Brain microvascular endothelial cell (primary cell): Measurements from ENCODE around the gene SLC12A6.
"Not testable (repeated sequence)": the region's sequence is repeated elsewhere in the genome, so short reads cannot be mapped to it uniquely, and the experiment has no call there.

Experiments used
- DNase-seq: peaks from one replicate; pipeline ENCODE4 v3.0.0-alpha.2; 2020
- H3K27ac ChIP-seq: fragments of 250-450 bp; sonication (Bioruptor Pico); 2 replicates; pipeline ENCODE4 v1.5.1; 2020; ENCODE audit warnings: mild to moderate bottlenecking, moderate library complexity
- H3K27me3 ChIP-seq: fragments of 250-450 bp; sonication (Bioruptor Pico); replicated peaks from 2 replicates; pipeline ENCODE4 v1.5.1; 2020; ENCODE audit warnings: mild to moderate bottlenecking
- H3K36me3 ChIP-seq: fragments of 250-450 bp; sonication (Bioruptor Pico); replicated peaks from 2 replicates; pipeline ENCODE4 v1.5.1; 2020; ENCODE audit warnings: mild to moderate bottlenecking
- H3K4me3 ChIP-seq: 2 replicates; pipeline ENCODE4 v1.5.1; 2011; ENCODE audit warnings: low read depth, mild to moderate bottlenecking, control low read depth, low read length, moderate library complexity
- in situ Hi-C: cut with HindIII; loops from 2 replicates; pipeline ENCODE4 v1.10.0; 2017; ENCODE audit warnings: low sequenced_read_pairs, low pct_ligation_motif_present
- TF ChIP-seq, protein P1 (sequence below): IDR thresholded peaks from 2 replicates; pipeline ENCODE4 v1.5.1; 2011; ENCODE audit warnings: low read depth, mild to moderate bottlenecking, moderate library complexity, low read length, control low read depth, inconsistent platforms; ENCODE audit errors: missing control alignments

SLC12A6 gene

DNA sequence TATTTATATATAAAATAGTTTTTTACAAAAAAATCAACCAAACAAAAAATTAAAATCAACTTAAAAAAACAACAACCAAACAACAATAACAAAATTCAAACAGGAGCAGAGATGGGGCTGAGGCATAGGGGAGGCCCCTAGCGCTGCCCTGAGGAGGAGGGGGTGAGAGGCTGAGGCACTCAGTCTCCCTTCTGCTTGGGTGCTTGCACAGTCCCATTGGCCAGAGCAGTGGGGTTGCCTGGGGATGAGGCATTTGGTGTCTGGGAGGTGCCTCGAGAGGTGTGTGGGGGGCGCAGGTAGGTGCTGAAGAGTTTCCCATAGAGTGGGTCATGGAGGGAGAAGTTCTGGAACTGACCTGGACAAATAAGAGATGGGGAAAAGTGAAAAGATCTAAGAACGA, 21.4 kb upstream of the SLC12A6 start:
- DNase-seq, result no peak
- TF ChIP-seq, protein P1, sequence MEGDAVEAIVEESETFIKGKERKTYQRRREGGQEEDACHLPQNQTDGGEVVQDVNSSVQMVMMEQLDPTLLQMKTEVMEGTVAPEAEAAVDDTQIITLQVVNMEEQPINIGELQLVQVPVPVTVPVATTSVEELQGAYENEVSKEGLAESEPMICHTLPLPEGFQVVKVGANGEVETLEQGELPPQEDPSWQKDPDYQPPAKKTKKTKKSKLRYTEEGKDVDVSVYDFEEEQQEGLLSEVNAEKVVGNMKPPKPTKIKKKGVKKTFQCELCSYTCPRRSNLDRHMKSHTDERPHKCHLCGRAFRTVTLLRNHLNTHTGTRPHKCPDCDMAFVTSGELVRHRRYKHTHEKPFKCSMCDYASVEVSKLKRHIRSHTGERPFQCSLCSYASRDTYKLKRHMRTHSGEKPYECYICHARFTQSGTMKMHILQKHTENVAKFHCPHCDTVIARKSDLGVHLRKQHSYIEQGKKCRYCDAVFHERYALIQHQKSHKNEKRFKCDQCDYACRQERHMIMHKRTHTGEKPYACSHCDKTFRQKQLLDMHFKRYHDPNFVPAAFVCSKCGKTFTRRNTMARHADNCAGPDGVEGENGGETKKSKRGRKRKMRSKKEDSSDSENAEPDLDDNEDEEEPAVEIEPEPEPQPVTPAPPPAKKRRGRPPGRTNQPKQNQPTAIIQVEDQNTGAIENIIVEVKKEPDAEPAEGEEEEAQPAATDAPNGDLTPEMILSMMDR, result no peak
- Histone ChIP-seq H3K27me3 (no peaks in the 10 kb centered on the region), H3K36me3 (peaks cover 43% of the 10 kb centered on the region), H3K4me3 (no peak overlapping the region), H3K27ac (no peak overlapping the region)
- in situ Hi-C loops, result no loop called here

DNA sequence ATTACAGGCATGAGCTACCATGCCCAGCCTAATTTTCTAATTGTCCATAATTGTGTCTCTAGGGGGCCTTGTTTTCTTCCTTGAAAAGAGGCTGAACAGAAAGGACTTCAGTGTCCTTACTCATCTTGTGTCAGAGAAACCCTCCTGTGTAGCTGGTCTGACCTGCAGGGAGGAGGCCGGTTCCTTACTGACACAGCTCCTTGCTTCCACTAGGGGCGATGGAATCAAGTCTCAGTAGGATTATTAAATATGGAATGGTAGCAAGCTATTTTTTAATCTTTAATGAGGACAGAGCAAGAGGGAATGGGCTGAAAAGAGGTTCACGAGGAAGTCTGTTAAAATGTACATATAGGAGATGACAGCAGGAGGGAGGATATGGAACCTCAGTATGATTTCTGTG, 20.8 kb upstream of the SLC12A6 start:
- peaks cover 40% of the 10 kb centered on the region for H3K36me3 ChIP-seq
- no peak overlapping the region for H3K27ac ChIP-seq
- in situ Hi-C loops, result no loop called here
- no peak overlapping the region for H3K4me3 ChIP-seq
- TF ChIP-seq, protein P1, result peak; percentile 59
- no peak for DNase-seq
- no peaks in the 10 kb centered on the region for H3K27me3 ChIP-seq

DNA sequence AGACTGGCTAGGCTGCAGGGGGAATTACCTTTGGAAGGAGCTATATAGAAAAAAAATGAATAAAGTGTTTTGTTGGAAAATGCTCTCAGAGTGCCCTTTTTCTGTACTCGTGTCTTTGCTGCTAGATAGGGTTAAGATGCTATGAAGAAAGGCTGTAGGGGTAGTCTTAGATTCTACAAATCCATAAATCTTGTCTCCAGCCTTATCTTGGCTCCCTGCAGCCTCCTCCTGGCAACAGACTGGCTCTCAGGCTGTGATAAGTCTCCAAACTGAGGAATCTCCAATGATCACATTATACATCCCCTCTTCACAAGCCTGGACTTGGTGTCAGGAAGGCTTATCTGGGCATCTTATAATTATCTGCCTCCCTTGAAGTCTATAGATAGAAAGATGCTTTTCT, 20.1 kb upstream of the SLC12A6 start:
- TF ChIP-seq, protein P1, result no peak
- no peak overlapping the region for H3K27ac ChIP-seq
- peaks cover 36% of the 10 kb centered on the region for H3K36me3 ChIP-seq
- H3K4me3 ChIP-seq, result no peak overlapping the region
- in situ Hi-C loops, result no loop called here
- no peaks in the 10 kb centered on the region for H3K27me3 ChIP-seq
- DNase-seq, result no peak

- no peak for DNase-seq
- in situ Hi-C loops, result no loop called here
- TF ChIP-seq, protein P1, result no peak
- no peak overlapping the region for H3K4me3 ChIP-seq
- H3K27ac ChIP-seq, result no peak overlapping the region
- peaks cover 12% of the 10 kb centered on the region for H3K36me3 ChIP-seq
- no peaks in the 10 kb centered on the region for H3K27me3 ChIP-seq
Measured at GRCh38 chr15:34355241-34355640, 17.7 kb upstream of the SLC12A6 start.

DNA sequence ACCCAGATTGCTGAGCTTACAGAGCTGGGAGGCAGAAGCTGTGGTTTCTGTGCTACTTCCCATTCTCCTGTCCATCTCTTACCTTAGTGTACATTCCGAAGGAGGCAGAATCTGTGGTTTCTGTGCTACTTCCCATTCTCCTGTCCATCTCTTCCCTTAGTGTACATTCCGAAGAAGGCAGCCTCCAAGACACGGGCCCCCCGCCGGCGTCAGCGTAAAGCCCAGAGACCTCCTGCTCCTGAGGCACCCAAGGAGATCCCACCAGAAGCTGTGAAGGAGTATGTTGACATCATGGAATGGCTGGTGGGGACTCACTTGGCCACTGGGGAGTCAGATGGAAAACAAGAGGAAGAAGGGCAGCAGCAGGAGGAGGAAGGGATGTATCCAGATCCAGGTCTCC, 16.7 kb upstream of the SLC12A6 start:
- in situ Hi-C loops, result no loop called here
- DNase-seq, result no peak
- peaks cover 8% of the 10 kb centered on the region for H3K36me3 ChIP-seq
- H3K4me3 ChIP-seq, result no peak overlapping the region
- no peaks in the 10 kb centered on the region for H3K27me3 ChIP-seq
- H3K27ac ChIP-seq, result no peak overlapping the region
- TF ChIP-seq, protein P1, result no peak

GRCh38 chr15:34353627-34354026, 16.0 kb upstream of the SLC12A6 start:
- Histone ChIP-seq H3K27me3 (no peaks in the 10 kb centered on the region), H3K4me3 (no peak overlapping the region)
- in situ Hi-C loops, result no loop called here

DNA sequence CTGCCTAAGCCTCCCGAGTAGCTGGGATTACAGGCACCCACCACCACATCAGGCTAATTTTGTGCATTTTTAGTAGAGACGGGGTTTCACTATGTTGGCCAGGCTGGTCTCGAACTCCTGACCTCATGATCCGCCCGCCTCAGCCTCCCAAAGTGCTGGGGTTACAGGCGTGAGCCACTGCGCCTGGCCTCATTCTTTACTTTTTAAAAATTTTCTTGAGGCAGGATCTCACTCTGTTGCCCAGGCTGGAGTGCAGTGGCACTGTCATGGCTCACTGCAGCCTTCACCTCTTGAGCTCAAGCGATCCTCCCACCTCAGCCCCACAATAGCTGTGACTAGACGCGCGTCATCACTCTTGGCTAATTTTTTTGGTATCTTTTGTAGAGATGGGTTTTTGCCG, 15.4 kb upstream of the SLC12A6 start:
- DNase-seq, H3K27me3 ChIP-seq, H3K27ac ChIP-seq, H3K36me3 ChIP-seq, in situ Hi-C loops, H3K4me3 ChIP-seq: not testable (repeated sequence)

More at GRCh38 chr15:34353627-34354026, 16.0 kb upstream of the SLC12A6 start:
- no peak for DNase-seq
- Histone ChIP-seq H3K36me3 (peaks cover 3% of the 10 kb centered on the region), H3K27ac (no peak overlapping the region)
- TF ChIP-seq, protein P1, result no peak
